AG09319 (cell line): ENCODE data around the gene NGFR.

Experiments used
- DNase-seq: peaks from one replicate; pipeline ENCODE4 v3.0.0-alpha.2; 2010; ENCODE audit warnings: low read depth; ENCODE audit errors: extremely low read depth
- CTCF ChIP-seq: IDR thresholded peaks from 2 replicates; pipeline ENCODE4 v1.5.1; 2011; ENCODE audit warnings: low read depth, mild to moderate bottlenecking, inconsistent platforms, low read length, moderate library complexity

Gene NGFR

DNA sequence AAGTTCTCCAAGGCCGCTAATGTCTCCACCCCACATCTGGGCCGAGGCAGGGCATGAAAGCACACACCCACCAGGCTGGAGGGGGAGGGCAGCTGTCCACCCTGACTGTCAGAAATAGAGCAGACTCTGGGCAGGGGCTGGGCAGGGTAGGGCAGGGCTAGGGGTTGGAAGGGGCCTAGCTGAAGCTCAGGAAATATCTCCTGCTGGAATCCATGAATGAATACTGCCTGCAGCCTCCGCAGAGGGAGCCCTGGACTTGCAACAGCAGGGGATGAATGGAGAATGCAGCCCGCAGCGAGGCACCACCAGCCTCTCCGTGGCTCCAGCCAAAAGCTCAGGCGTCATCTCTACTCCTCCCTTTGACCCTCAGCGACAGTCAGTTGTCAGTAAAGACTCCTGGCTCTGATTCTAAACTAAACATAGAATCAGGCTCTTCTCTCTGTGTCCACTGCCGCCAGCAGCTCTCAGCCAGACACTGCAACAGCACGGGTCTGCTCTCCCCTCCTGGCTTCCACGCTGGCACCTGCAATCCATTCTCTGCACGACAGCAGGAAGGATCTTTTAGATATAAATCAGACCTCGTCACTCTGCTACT lies 23.9 kb upstream of the NGFR start:
- no peak for TF ChIP-seq CTCF
- DNase-seq, result no peak

DNA sequence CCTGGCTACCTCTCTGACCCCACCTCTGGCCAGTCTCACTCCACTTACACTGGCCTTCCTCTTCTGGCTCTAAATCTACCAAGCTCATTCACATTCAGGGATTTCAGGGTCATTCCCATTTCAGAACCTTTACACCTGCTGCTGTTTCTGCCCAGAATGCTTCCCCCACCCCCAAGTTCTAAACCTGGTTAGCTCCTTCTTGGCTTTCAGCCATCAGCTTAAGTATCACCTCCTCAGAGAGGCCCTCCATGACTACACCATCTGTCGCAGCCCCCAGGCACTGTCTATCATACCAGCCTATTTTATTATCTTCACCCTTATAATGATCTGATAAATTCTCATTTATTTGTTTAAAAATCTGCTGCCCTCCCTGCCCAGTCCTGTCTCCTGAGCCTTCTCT lies 23.3 kb upstream of the NGFR start:
- DNase-seq, result no peak

GRCh38 chr17:49472527-49472926 lies 22.6 kb upstream of the NGFR start:
- TF ChIP-seq CTCF, result no peak

More for the DNA sequence above, 23.3 kb upstream of the NGFR start:
- TF ChIP-seq CTCF, result no peak

DNA sequence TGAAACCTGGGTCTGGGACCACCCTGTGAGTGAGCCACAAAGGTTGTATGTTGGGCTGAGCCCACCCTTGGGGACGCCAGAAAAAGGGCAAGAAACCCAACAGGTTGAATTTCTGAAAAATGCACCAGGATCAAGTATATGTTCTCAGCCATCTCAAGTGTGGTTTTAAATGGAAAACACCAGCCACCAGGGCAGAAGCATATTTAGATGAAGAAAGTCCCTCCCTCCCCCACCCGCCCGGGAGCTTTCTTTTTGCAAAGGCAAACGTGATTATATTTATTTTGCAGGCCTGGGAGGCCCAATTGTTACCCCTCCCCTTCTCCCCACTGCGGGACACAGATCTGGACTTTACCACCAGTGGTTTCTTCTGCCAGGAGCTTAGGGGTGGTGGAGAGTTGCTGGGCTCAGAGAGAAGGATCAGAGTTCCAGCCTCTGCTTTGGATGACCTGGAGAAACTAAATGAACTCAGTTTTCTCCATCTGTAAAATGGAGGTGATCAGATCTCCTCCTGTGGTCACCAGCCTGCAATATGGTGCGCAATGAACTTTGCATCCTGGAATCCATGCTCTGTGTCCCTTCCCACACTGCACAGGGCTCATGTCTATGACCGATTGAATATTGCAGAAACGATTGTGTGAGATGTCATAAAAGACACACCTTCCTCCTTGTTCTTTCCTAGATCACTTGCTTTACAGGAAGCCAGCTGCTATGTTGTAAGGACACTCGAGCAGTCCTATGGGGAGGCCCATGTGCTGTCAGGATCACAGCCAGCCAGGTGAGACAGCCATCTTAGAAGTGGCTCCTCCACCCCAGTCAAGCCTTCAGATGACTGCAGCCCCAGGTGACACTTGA lies 21.0 kb upstream of the NGFR start:
- DNase-seq, result no peak

More at GRCh38 chr17:49472527-49472926, 22.6 kb upstream of the NGFR start:
- DNase-seq, result no peak

DNA sequence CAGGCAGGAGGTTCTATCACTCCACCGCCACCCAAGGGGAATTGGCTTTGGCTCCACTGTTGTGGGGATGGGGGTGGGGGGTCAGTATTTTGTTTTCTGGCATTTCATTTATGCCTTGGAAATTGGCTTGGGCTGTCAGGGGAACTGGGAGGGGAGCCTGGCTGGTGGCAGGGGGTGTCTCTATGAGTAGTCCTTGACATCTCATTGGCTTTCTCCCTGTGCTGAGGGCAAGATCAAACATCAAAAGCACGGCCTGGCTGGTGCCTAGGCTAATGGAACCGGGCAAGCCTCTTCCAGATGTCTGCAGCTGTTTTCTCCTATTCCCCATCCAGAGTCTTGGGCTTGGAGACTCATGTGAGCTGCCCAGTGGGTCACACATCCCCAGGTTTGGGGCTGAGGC lies 17.4 kb upstream of the NGFR start:
- DNase-seq, result no peak
- TF ChIP-seq CTCF, result no peak

More for the DNA sequence above, 21.0 kb upstream of the NGFR start:
- TF ChIP-seq CTCF, result no peak

- no peak for TF ChIP-seq CTCF
- DNase-seq, result no peak
Measured at GRCh38 chr17:49480836-49481615, 14.1 kb upstream of the NGFR start.
